GM18519 (cell line): Measurements from ENCODE around the gene MPL.

Experiments
- ATAC-seq: cut with Tn5 transposase; IDR thresholded peaks from one replicate; pipeline ENCODE4 v1.9.1; 2021; ENCODE audit warnings: mild to moderate bottlenecking, moderate library complexity; ENCODE audit not compliant: unreplicated experiment, low FRiP score

The MPL gene

GRCh38 chr1:43337588-43337987 lies at the start of gene MPL:
Gene MPL (plus strand): TSS chr1:43337818. CDS start chr1:43337849, 31 bp downstream.
- no peak for ATAC-seq

- ATAC-seq: no peak
Measured at GRCh38 chr1:43288058-43288784, 49.4 kb upstream of the MPL start.

- no peak for ATAC-seq
Measured at GRCh38 chr1:43288785-43289706, 48.6 kb upstream of the MPL start.

DNA sequence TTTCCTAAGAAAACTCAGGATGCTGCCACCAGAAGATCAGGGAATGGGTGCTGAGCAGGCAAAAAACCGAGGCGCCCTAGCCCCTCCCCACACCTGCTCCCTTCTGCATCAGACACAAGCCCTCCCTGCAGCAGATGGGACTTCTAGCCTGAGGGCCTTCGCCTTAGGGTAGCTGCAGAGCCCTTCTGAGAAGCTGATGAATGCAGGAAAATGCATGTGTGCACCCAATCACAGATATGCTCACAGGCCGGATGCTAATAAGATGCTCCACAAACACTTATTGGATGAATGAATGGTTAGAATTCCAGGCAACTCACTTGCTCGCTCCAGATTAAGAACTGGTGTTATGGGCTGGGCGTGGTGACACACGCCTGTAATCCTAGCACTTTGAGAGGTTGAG lies 45.4 kb upstream of the MPL start:
- no peak for ATAC-seq

GRCh38 chr1:43292679-43293078 lies 44.9 kb upstream of the MPL start:
- ATAC-seq: no peak

DNA sequence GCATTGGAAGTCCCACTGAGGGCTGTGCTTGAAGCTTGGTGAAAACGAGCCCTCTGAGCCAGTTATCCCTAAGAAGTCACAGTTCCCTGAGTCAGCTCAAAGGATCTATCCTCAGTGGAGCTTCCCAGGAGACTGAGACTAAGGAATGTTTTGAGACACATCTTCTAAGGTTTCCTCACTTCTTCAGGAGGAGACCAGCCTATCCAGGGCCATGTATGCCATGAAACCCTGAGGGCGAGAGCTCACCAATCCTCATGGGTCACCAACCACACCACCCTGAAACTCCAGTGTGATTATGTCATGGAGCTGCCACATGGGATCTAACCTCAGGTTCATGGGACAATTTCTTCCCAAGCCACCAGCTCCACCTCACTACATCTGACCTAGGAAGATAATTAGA lies 44.4 kb upstream of the MPL start:
- ATAC-seq: no peak

GRCh38 chr1:43293896-43294760 lies 43.5 kb upstream of the MPL start:
- ATAC-seq: no peak

- no peak for ATAC-seq
Measured at GRCh38 chr1:43294761-43295160, 42.9 kb upstream of the MPL start.

GRCh38 chr1:43296207-43296606 lies 41.4 kb upstream of the MPL start:
- no peak for ATAC-seq

GRCh38 chr1:43298055-43298454 lies 39.6 kb upstream of the MPL start:
- no peak for ATAC-seq

DNA sequence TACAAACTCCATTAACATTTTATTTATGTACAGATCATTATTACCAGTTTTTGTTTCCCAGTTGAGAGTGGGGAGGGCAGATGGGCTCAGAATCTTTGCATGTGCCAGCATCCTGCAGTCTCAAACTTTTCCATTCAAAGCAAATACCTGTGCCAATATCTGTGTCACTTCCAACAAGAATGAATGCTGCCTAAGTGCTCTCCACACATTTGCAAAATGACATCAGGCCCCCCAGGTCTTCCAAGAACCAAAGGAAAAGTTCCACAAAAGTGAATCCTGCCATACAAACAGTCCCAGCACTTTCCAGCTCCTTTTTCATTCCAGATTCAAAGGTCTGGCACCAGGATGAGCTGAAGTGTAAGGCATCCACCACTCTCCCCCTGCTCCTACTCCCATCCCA lies 38.5 kb upstream of the MPL start:
- ATAC-seq: no peak

DNA sequence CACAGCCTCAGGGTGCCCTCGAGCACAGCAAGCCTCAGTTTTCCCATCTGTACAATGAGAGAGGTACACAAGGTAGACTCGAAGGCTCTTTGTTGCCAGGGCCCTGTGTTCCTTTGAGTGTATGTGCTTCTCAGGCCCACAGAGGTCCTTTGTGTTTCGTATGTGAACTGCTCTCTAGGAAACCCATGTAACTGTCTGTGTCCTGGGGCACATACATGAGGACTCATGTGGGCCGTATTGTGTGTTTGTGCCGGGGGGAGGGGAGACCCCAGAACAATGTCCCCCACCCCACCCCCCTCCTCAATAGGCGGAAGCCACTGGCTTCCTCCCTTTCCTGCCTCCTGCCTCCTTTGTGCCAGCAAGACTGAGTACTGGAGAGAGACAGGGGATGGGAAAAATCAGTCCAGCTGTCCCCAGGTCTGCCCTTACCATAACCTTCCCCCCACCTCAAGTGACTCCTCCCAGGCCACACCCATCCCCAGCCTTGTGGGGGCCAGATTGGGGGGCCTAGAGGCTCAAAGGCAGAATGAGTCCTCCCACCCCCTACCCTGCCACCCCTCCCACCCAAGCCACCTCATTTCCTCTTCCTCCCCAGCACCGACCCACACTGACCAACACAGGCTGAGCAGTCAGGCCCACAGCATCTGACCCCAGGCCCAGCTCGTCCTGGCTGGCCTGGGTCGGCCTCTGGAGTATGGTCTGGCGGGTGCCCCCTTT lies 37.1 kb upstream of the MPL start, which contains the start of gene TIE1:
Gene TIE1 (plus strand): TSS at position 605 of the 717 bp plus-strand sequence. CDS start 90 bp downstream, at position 695.
- no peak for ATAC-seq

DNA sequence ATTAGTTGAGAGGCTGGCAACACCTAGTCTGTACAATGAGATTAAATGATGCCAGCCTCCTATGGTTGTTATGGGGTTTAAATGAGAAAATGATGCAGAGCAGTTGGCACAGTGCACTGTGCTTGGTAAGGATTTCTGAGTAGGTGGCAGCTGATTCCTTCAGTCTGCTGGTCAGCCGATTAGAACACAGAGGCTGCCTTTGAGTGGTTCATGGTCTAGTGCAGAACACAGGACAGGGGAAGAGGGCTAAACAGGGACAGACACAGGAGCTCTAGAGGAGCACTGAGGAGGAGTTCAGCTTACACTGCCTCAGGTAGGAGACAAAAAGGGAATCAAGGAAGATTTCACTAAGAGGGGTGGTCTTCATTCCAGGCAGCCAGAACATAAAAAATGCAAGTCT lies 35.4 kb upstream of the MPL start:
- no peak for ATAC-seq

DNA sequence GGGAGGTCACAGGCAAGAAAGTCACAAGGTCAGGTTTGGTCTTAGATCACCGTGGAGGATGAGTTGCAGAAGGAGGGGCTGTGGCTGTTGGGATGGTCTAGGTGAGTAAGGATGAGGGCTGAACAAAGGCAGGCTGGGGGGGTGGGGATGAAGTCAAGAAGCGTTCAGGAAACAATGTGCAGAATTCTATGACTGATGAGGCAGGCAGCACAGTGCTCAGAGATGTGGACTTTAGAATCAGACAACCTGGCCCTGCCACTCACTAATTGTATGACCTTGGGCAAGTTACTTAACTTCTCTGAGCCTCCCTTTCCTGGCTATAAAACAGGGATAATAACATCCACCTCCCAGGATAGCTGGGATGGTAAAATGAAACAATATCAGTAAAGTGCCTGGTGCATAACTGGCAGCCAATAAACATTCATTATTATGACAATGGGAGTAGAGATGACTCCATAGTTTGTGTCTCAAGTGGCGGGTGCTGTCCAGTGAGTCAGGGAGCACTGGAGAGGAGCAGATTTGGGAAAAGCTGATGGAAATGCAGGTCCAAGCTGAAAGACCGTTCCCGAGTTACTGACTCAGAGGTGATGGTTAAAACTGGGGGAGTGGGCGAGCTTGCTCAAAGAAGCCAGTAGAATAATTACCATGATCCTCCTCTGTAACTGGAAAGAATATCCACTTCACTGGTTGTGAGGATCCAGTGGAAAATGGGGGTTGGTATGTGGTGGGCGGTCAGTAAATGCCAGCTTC lies 34.7 kb upstream of the MPL start:
- ATAC-seq: no peak

GRCh38 chr1:43303471-43304313 lies 33.9 kb upstream of the MPL start:
- ATAC-seq: no peak

DNA sequence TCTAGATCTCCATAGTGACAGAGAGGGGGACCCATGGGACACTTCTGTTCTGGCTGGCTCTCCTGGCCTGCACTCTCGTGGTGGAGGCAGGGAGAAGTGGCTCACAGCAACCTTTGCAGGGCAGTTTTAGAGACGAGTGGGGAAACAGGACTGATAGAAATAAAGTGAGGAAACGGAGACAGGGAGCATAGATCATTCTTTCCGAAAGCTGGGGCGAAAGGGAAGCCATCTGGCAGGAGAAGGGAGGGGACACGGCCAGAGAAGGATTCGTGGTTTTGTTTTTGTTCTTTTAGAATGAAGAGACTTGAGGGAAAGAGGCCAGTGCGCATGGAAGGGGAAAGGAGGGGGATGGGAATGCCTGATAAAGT lies 33.3 kb upstream of the MPL start:
- no peak for ATAC-seq

GRCh38 chr1:43304771-43305300 lies 32.8 kb upstream of the MPL start:
- ATAC-seq: no peak

- no peak for ATAC-seq
Measured at GRCh38 chr1:43305461-43305860, 32.2 kb upstream of the MPL start.
